ENCODE results near the gene FKBP15.

DNA sequence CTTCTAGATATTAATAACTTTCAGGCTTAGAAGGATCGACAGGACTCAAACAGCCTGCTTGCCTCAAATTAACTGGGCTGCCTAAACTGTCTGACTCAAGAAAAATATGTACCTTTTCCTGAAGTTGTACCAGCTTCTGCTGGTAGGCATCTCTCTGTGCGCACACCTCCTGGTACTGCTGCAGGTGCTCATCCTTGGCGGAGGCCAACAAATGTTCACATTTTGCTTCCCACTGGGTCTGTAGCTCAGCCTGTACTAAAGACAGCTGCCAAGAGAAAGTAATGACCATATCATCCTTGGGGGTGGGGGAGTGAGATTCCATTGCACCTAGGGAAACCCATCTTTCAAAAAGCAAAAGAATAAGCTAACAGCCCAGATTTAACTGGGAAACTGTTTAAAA lies 47.7 kb downstream of the FKBP15 start:
- TF ChIP-seq, protein P1, sequence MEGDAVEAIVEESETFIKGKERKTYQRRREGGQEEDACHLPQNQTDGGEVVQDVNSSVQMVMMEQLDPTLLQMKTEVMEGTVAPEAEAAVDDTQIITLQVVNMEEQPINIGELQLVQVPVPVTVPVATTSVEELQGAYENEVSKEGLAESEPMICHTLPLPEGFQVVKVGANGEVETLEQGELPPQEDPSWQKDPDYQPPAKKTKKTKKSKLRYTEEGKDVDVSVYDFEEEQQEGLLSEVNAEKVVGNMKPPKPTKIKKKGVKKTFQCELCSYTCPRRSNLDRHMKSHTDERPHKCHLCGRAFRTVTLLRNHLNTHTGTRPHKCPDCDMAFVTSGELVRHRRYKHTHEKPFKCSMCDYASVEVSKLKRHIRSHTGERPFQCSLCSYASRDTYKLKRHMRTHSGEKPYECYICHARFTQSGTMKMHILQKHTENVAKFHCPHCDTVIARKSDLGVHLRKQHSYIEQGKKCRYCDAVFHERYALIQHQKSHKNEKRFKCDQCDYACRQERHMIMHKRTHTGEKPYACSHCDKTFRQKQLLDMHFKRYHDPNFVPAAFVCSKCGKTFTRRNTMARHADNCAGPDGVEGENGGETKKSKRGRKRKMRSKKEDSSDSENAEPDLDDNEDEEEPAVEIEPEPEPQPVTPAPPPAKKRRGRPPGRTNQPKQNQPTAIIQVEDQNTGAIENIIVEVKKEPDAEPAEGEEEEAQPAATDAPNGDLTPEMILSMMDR (IDR thresholded peaks at IDR 0.05) = no peak
- no peak for TF ChIP-seq POLR2A (IDR thresholded peaks at IDR 0.05)
